ENCODE data around the gene AMDHD1. TPM values are rescaled to one million over a fixed set of nuclear protein-coding genes. Genes with fewer than 3 reads are reported as not detected.
A peak's percentile ranks its signal among the peaks of the same experiment; 100 is the strongest.

The AMDHD1 gene
- total and polyA plus RNA-seq, 2 of the 8 experiments (the other 6 are each of a cell fraction or from before 2014, with no cell fraction given): 0.14 TPM; not detected in 1

- Histone ChIP-seq H2BK12ac (ENCODE audit: low read depth, low read length) (no peak overlapping the region), H3K36me3 (ENCODE audit: control insufficient read depth in 2 of 4, insufficient read depth in 4 of 4, low read length in 3 of 4) (no peaks in the 10 kb centered on the region), H2BK5ac (ENCODE audit: low read depth, low read length) (no peak overlapping the region), H3K9ac (replicated peaks in 1 of 4; ENCODE audit: extremely low read depth in 1 of 4, low read depth in 3 of 4, low read length in 3 of 4) (no peak overlapping the region), H2BK120ac (replicated peaks; ENCODE audit: low read depth, low read length) (no peak overlapping the region), H3K18ac (ENCODE audit: extremely low read depth, low read length) (no peak overlapping the region), H3K79me2 (ENCODE audit: control insufficient read depth in 1 of 2, insufficient read depth in 2 of 2, low read length in 2 of 2) (no peaks in the 10 kb centered on the region), H4K8ac (ENCODE audit: extremely low read depth, insufficient read depth, low read length) (no peak overlapping the region), H2BK20ac (ENCODE audit: low read length) (no peak overlapping the region), H4K20me1 (replicated peaks in 1 of 2; ENCODE audit: control insufficient read depth in 1 of 2, insufficient read depth in 2 of 2, low read length in 2 of 2) (no peaks in the 10 kb centered on the region), H3K56ac (replicated peaks; ENCODE audit: insufficient read length, low read depth, low read length) (no peak overlapping the region), H3K79me1 (ENCODE audit: low read depth, low read length) (no peaks in the 10 kb centered on the region), H3K4ac (replicated peaks; ENCODE audit: insufficient read length, low read depth, low read length) (no peak overlapping the region), H3K4me3 (ENCODE audit: extremely low read depth in 1 of 4, insufficient read depth in 2 of 4, low read depth in 3 of 4, low read length in 4 of 4) (peak overlapping the region in 1 of 4 experiments; percentile 79; a peak in 2 of 8 replicates), H2BK15ac (ENCODE audit: low read length) (no peak overlapping the region), H3K4me1 (replicated peaks in 1 of 4; ENCODE audit: control insufficient read depth in 3 of 4, insufficient read depth in 4 of 4, low read length in 3 of 4) (peaks cover 0 to 4% (median under 1%) of the 10 kb centered on the region in 4 experiments; a peak in 3 of 7 replicates), H3K23me2 (ENCODE audit: low read depth, low read length) (peaks cover 8% of the 10 kb centered on the region; the same call in 1 of the 2 replicates), H3K14ac (ENCODE audit: insufficient read length) (no peak overlapping the region), H3K23ac (ENCODE audit: insufficient read length) (no peak overlapping the region), H3K9me3 (ENCODE audit: insufficient read depth in 2 of 2, low read depth in 1 of 2, low read length in 1 of 2) (no peaks in the 10 kb centered on the region), H4K91ac (replicated peaks; ENCODE audit: insufficient read length, low read length) (no peak overlapping the region), H2AK5ac (ENCODE audit: low read depth, low read length) (no peak overlapping the region), H3K27me3 (replicated peaks in 1 of 4; ENCODE audit: control insufficient read depth in 3 of 4, extremely low read depth in 1 of 4, insufficient read depth in 3 of 4, low read length in 3 of 4) (peaks cover 0 to 11% (median 10%) of the 10 kb centered on the region in 4 experiments; a peak in 5 of 7 replicates), H2AFZ (ENCODE audit: low read length) (no peak overlapping the region), H3K4me2 (ENCODE audit: insufficient read depth in 1 of 2, low read depth in 2 of 2, low read length in 2 of 2) (peak overlapping the region in 1 of 2 experiments; percentile 70; a peak in 2 of 4 replicates), H4K5ac (ENCODE audit: insufficient read length, low read depth, low read length) (no peak overlapping the region), H3K27ac (ENCODE audit: low read depth, low read length) (no peak overlapping the region)
- CTCF ChIA-PET (ENCODE audit: partially characterized antibody): interaction anchor here (0.6 to 10.1 kb wide), 11 partner anchors 13 to 366 kb away, joined by 3 to 123 read pairs (median 3); no protein-coding TSS in a partner anchor
- TF ChIP-seq JUN (IDR thresholded peaks at IDR 0.05; ENCODE audit: low read depth, low read length): no peak
- TF ChIP-seq RNF2 (IDR thresholded peaks at IDR 0.05; ENCODE audit: borderline replicate concordance, low read depth, low read length, missing control alignments, poor library complexity, severe bottlenecking): no peak
- TF ChIP-seq SP1 (IDR thresholded peaks at IDR 0.05; ENCODE audit: low read depth, low read length): no peak
- no peak for TF ChIP-seq POU5F1 (IDR thresholded peaks at IDR 0.05; ENCODE audit: low read depth, low read length)
- no peak for TF ChIP-seq KDM4A (IDR thresholded peaks at IDR 0.05; ENCODE audit: low read depth, low read length, severe bottlenecking)
- no peak for TF ChIP-seq EGR1 (IDR thresholded peaks at IDR 0.05; ENCODE audit: borderline replicate concordance, low read depth, low read length)
- no peak for TF ChIP-seq SIX5 (IDR thresholded peaks at IDR 0.05; ENCODE audit: low read depth, low read length)
- no peak for TF ChIP-seq HDAC6 (IDR thresholded peaks at IDR 0.05; ENCODE audit: low read depth, low read length)
- TF ChIP-seq NRF1 (IDR thresholded peaks at IDR 0.05; ENCODE audit: low read depth, low read length): no peak
- TF ChIP-seq JUND (IDR thresholded peaks at IDR 0.05; ENCODE audit: low read length): no peak
- no peak for TF ChIP-seq BCL11A (IDR thresholded peaks at IDR 0.05; ENCODE audit: low read depth in 2 of 2, low read length in 2 of 2)
- TF ChIP-seq USF2 (IDR thresholded peaks at IDR 0.05; ENCODE audit: low read length): no peak
- POLR2A ChIA-PET (ENCODE audit: partially characterized antibody): interaction anchor here (1.2 to 1.7 kb wide), 3 partner anchors 7 to 12 kb away, joined by 5 to 8 read pairs (median 8); no protein-coding TSS in a partner anchor
- FAIRE-seq: no peak
- DNase-seq (ENCODE audit: low read depth in 1 of 2, low spot score in 2 of 2): no peak
- WGBS, 2 experiments (ENCODE audit: extremely low coverage in 1 of 2, insufficient coverage in 1 of 2, insufficient read length in 1 of 2, insufficient replicate concordance in 2 of 2, low coverage in 1 of 2, low lambda C conversion rate in 2 of 2, missing lambda C conversion rate in 1 of 2): 86% methylated on average over 10 of the region's 10 CpGs; no CpG with 5 or more reads in 1 of the 2 experiments
Measured at GRCh38 chr12:95944108-95944704, 1.1 kb downstream of the AMDHD1 start.
